K562 (cell line): ENCODE measurements around the gene ZP3. TPM values are rescaled to one million over a fixed set of nuclear protein-coding genes. Genes with fewer than 3 reads are reported as not detected.

Source experiments
- ASH1L ChIP-seq: fragments of 450-650 bp; IDR thresholded peaks from 2 replicates; pipeline ENCODE4 v1.6.1; 2018; ENCODE audit warnings: borderline replicate concordance, mild to moderate bottlenecking, low read depth; ENCODE audit not compliant: partially characterized antibody
- FOXJ3 ChIP-seq: sonication (generic); formaldehyde crosslinking; IDR thresholded peaks from 2 replicates; pipeline ENCODE4 v1.4.0; 2020; ENCODE audit warnings: mild to moderate bottlenecking, missing genetic modification reagents
- NFIX ChIP-seq: fragments of 250-450 bp; sonication (Bioruptor Pico); IDR thresholded peaks from 2 replicates; pipeline ENCODE4 v1.4.0; 2020; ENCODE audit warnings: low read depth, mild to moderate bottlenecking, moderate library complexity
- PML ChIP-seq: IDR thresholded peaks from 2 replicates; pipeline ENCODE4 v1.6.1; 2012; ENCODE audit warnings: low read length, inconsistent platforms
- PURB ChIP-seq: sonication (generic); formaldehyde crosslinking; IDR thresholded peaks from 2 replicates; pipeline ENCODE4 v1.9.0; 2021; ENCODE audit warnings: low read depth, mild to moderate bottlenecking, missing genetic modification reagents
- RAD51 ChIP-seq: fragments of 450-650 bp; IDR thresholded peaks from 2 replicates; pipeline ENCODE4 v1.7.1; 2016; ENCODE audit warnings: low read depth, mild to moderate bottlenecking, borderline replicate concordance
- SPI1 ChIP-seq: IDR thresholded peaks from 2 replicates; pipeline ENCODE4 v1.6.1; 2011; ENCODE audit warnings: low read depth, low read length, control low read depth, borderline replicate concordance
- ZBED1 ChIP-seq: IDR thresholded peaks from 2 replicates; pipeline ENCODE4 v1.6.1; 2014
- polyA plus RNA-seq, 8 experiments: library from polyadenylated mRNA; depleted of rRNA in 4 of 8; stranded (reverse) in 5 of 8; unstranded in 3 of 8; fragments of >200 nt; fragmentation: Nextera tagmentation in 2 of 8; fragmentation: Illumina TruSeq in 1 of 8; extraction: Ambion mirVana in 2 of 8; extraction: Trizol in 1 of 8; gene quantifications; 2 replicates each; pipeline versions ENCODE4 v1.2.1 to v1.2.3, GENCODE V29; 2011 to 2014; ENCODE audit warnings: inconsistent platforms in 1 of 8, missing spikeins in 1 of 8
- total RNA-seq, 7 experiments: library from RNA; depleted of rRNA in 6 of 7; stranded (reverse); fragments of >200 nt in 6 of 7; fragmentation: Illumina TruSeq in 2 of 7; extraction: Trizol in 2 of 7; gene quantifications; 2 replicates each; pipeline versions ENCODE4 v1.2.1 to v1.2.3, GENCODE V29; 2011 to 2021; ENCODE audit warnings: low replicate concordance in 1 of 7
- TF ChIP-seq, protein P1 (sequence below): fragments of 450-650 bp; IDR thresholded peaks from 2 replicates; pipeline ENCODE4 v1.6.1; 2017; ENCODE audit warnings: mild to moderate bottlenecking, moderate library complexity
- TF ChIP-seq, protein P2 (sequence below): fragments of 250-450 bp; sonication (Bioruptor Pico); IDR thresholded peaks from 2 replicates; pipeline ENCODE4 v1.9.0; 2021; ENCODE audit warnings: mild to moderate bottlenecking
- TF ChIP-seq, protein P3 (sequence below): fragments of 250-450 bp; sonication (Bioruptor Pico); IDR thresholded peaks from 2 replicates; pipeline ENCODE4 v1.8.0; 2022; ENCODE audit warnings: inconsistent platforms, mild to moderate bottlenecking, moderate library complexity, borderline replicate concordance
- TF ChIP-seq, protein P4 (sequence below), 2 experiments: fragments of 450-650 bp; IDR thresholded peaks; 2 replicates each; pipeline ENCODE4 v1.6.1; 2016
- TF ChIP-seq, protein P5 (sequence below): sonication (generic); formaldehyde crosslinking; IDR thresholded peaks from 2 replicates; pipeline ENCODE4 v1.8.0; 2023; ENCODE audit warnings: mild to moderate bottlenecking, missing genetic modification reagents
- TF ChIP-seq, protein P6 (sequence below), 2 experiments: fragments of 200-800 bp in 1 of 2; sonication (Bioruptor generic) in 1 of 2; sonication (generic) in 1 of 2; formaldehyde crosslinking in 1 of 2; IDR thresholded peaks in 1 of 2; conservative IDR thresholded peaks in 1 of 2; 2 replicates each; pipeline versions ENCODE4 v1.5.0 to v1.6.1; 2016 to 2020; ENCODE audit warnings: missing compliant biosample characterization in 1 of 2, missing genetic modification characterization in 1 of 2, missing genetic modification reagents in 1 of 2

The ZP3 gene
- total and polyA plus RNA-seq, 9 of the 15 experiments (the other 6 are each of a cell fraction or from before 2014, with no cell fraction given): 1.4 to 3.8 (median 2.4) TPM

DNA sequence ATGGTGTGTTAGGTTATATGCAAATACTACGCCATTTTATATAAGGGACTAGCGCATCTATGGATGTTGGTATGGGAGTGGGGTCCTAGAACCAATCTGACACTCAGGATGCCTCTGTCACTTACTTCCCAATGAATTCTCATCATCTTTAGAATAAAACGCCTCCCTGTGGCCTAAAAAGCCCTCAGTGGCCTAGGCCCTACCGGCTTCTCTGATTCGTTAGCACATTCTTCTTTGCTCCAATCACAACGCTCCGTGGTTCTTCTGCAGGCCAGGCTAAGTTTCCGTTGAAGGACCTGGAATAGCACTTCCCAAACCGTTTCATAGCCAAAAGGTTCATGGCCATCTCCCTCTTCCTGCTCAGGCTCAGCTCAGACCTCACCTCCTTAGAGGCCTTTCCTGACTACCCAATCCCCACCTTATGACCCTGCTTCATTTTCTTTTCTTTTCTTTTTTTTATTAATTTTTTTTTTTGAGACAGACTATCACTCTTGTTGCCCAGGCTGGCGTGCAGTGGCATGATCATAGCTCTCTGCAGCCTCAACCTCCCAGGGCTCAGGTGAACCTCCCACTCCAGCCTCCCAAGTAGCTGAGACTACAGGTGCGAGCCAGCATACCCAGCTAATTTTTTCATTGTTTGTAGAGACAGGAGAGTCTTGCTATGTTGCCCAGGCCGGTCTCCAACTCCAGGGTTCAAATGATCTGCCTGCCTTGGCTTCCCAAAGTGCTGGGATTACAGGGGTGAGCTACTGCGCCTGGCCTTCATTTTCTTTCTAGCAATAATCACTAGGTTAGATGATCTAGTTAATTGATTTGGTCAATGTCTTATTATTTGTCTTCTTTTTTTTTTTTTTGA is 41.4 kb upstream of the ZP3 start (continued):
- TF ChIP-seq, protein P1, sequence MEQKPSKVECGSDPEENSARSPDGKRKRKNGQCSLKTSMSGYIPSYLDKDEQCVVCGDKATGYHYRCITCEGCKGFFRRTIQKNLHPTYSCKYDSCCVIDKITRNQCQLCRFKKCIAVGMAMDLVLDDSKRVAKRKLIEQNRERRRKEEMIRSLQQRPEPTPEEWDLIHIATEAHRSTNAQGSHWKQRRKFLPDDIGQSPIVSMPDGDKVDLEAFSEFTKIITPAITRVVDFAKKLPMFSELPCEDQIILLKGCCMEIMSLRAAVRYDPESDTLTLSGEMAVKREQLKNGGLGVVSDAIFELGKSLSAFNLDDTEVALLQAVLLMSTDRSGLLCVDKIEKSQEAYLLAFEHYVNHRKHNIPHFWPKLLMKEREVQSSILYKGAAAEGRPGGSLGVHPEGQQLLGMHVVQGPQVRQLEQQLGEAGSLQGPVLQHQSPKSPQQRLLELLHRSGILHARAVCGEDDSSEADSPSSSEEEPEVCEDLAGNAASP: no peak
- TF ChIP-seq, protein P2, sequence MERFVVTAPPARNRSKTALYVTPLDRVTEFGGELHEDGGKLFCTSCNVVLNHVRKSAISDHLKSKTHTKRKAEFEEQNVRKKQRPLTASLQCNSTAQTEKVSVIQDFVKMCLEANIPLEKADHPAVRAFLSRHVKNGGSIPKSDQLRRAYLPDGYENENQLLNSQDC (CRISPR knock-in tag): no peak; the same call in 1 of the 2 replicates
- TF ChIP-seq, protein P3, sequence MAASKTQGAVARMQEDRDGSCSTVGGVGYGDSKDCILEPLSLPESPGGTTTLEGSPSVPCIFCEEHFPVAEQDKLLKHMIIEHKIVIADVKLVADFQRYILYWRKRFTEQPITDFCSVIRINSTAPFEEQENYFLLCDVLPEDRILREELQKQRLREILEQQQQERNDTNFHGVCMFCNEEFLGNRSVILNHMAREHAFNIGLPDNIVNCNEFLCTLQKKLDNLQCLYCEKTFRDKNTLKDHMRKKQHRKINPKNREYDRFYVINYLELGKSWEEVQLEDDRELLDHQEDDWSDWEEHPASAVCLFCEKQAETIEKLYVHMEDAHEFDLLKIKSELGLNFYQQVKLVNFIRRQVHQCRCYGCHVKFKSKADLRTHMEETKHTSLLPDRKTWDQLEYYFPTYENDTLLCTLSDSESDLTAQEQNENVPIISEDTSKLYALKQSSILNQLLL: no peak
- TF ChIP-seq ASH1L: peak; percentile 86
- TF ChIP-seq, protein P4, sequence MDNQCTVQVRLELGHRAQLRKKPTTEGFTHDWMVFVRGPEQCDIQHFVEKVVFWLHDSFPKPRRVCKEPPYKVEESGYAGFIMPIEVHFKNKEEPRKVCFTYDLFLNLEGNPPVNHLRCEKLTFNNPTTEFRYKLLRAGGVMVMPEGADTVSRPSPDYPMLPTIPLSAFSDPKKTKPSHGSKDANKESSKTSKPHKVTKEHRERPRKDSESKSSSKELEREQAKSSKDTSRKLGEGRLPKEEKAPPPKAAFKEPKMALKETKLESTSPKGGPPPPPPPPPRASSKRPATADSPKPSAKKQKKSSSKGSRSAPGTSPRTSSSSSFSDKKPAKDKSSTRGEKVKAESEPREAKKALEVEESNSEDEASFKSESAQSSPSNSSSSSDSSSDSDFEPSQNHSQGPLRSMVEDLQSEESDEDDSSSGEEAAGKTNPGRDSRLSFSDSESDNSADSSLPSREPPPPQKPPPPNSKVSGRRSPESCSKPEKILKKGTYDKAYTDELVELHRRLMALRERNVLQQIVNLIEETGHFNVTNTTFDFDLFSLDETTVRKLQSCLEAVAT (IDR thresholded peaks at IDR 0.05): 0 out of 4 replicates have a peak, but pooled peaks of 1 of the 2 experiments have one; percentile 44
- TF ChIP-seq, protein P5, sequence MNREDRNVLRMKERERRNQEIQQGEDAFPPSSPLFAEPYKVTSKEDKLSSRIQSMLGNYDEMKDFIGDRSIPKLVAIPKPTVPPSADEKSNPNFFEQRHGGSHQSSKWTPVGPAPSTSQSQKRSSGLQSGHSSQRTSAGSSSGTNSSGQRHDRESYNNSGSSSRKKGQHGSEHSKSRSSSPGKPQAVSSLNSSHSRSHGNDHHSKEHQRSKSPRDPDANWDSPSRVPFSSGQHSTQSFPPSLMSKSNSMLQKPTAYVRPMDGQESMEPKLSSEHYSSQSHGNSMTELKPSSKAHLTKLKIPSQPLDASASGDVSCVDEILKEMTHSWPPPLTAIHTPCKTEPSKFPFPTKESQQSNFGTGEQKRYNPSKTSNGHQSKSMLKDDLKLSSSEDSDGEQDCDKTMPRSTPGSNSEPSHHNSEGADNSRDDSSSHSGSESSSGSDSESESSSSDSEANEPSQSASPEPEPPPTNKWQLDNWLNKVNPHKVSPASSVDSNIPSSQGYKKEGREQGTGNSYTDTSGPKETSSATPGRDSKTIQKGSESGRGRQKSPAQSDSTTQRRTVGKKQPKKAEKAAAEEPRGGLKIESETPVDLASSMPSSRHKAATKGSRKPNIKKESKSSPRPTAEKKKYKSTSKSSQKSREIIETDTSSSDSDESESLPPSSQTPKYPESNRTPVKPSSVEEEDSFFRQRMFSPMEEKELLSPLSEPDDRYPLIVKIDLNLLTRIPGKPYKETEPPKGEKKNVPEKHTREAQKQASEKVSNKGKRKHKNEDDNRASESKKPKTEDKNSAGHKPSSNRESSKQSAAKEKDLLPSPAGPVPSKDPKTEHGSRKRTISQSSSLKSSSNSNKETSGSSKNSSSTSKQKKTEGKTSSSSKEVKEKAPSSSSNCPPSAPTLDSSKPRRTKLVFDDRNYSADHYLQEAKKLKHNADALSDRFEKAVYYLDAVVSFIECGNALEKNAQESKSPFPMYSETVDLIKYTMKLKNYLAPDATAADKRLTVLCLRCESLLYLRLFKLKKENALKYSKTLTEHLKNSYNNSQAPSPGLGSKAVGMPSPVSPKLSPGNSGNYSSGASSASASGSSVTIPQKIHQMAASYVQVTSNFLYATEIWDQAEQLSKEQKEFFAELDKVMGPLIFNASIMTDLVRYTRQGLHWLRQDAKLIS: no peak
- TF ChIP-seq ZBED1: no peak
- no peak for TF ChIP-seq NFIX (CRISPR knock-in tag)
- TF ChIP-seq RAD51: no peak
- no peak for TF ChIP-seq PURB
- no peak for TF ChIP-seq FOXJ3 (CRISPR knock-in tag)
- TF ChIP-seq PML: no peak
- TF ChIP-seq, protein P6, sequence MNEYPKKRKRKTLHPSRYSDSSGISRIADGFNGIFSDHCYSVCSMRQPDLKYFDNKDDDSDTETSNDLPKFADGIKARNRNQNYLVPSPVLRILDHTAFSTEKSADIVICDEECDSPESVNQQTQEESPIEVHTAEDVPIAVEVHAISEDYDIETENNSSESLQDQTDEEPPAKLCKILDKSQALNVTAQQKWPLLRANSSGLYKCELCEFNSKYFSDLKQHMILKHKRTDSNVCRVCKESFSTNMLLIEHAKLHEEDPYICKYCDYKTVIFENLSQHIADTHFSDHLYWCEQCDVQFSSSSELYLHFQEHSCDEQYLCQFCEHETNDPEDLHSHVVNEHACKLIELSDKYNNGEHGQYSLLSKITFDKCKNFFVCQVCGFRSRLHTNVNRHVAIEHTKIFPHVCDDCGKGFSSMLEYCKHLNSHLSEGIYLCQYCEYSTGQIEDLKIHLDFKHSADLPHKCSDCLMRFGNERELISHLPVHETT (CRISPR knock-in tag; conservative IDR thresholded peaks at IDR 0.05 in 1 of 2, IDR thresholded peaks at IDR 0.05 in 1 of 2): peak in 1 of 2 experiments; percentile 58; a peak in 1 of 4 replicates
- 0 out of 2 replicates have a peak, but pooled peaks have one; percentile 25 for TF ChIP-seq SPI1
